NCI-H187 (cell line): ENCODE results near the gene SERAC1.
A peak's percentile ranks its signal among the peaks of the same experiment; 100 is the strongest.
"Not testable (repeated sequence)": the region's sequence is repeated elsewhere in the genome, so short reads cannot be mapped to it uniquely, and the experiment has no call there.

Experiments
- DNase-seq, 2 experiments: peaks; one replicate each; lab custom pipeline; 2025; lab: John Stamatoyannopoulos, UW

The SERAC1 gene

DNA sequence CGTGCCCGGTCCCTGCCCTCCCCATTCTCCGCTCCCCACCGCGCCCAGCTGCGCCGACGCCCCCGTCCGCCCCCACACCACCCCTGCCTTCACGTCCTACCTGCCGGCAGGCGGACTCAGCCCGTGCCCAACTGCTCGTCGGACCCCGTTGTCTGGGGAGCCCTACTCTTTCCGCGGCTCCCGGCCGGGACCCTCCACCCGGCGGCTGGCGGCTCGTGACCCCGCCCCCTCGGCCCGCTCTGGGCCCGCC is at the start of gene SERAC1:
Gene SERAC1, minus strand, starts transcription at position 223 of the 250 bp plus-strand sequence. CDS start 9,899 bp downstream, outside the sequence.
- DNase-seq: no peak

DNA sequence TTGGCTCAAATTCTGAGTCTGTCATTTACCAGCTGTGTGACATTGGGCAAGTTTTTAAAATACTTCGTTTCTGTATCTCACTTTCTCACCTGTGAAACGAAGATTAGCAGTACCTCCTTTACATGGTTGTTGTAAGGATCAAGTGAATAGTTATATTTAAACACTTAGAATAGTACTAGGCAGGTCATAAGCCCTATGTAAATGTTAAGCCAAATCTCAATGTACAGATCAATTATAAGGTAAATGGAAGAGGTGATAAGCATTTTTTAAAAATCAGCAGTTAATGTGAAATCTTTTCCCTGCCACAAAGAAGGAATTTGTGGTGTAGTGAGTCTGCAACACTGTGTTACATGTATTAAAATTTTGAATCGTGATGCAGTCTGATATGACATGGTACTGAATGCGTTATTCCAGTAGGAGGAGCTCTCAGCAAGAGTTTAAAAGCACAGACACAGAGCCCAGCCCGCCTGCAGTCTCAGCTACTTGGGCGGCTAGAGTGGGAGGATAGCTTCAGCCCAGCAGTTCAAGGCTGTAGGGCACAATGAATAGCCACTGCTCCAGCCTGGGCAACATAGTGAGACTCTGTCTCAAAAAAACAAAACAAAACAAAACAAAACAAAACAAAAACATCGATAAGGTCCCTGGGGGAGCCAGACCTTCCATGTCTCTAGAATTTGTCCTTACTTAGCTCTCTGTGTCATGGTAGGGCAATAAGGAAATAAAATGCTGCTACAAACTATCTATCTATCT is 46.0 kb upstream of the SERAC1 start:
- DNase-seq: peak; percentile 29 to 61

DNA sequence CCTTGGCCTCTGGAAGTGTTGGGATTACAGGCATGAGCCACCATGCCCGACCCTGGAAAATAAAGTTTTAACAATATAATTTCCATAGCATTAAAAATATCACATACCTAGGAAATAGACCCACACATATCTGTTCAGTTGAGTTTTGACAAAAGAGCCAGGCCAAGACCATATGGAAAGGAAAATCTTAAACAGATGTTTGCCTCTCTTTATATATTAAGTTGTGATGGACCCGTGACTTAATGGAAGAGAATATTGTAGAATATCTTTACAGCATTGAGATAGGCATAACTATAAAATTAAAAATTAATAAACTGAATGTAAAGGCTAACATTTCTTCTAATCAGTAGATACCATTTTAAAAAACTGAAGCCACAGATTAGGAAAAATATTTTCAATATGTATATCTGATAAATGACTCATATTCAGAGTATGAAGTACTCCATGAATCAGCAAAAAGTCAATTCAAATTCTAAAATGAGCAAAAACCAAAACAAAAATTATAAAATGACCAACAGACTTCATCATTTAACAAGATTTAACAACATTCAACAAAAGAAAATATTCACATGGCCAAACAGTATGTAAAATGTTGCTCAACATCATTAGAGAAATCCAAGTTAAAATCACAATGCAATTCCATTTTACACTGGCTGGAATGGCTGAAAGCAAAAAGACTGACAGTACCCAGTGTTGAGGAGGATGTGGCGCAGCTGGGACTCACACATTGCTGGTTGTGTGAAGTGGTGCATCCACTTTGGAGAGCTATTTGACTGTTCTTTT is 43.4 kb upstream of the SERAC1 start:
- DNase-seq: no peak

DNA sequence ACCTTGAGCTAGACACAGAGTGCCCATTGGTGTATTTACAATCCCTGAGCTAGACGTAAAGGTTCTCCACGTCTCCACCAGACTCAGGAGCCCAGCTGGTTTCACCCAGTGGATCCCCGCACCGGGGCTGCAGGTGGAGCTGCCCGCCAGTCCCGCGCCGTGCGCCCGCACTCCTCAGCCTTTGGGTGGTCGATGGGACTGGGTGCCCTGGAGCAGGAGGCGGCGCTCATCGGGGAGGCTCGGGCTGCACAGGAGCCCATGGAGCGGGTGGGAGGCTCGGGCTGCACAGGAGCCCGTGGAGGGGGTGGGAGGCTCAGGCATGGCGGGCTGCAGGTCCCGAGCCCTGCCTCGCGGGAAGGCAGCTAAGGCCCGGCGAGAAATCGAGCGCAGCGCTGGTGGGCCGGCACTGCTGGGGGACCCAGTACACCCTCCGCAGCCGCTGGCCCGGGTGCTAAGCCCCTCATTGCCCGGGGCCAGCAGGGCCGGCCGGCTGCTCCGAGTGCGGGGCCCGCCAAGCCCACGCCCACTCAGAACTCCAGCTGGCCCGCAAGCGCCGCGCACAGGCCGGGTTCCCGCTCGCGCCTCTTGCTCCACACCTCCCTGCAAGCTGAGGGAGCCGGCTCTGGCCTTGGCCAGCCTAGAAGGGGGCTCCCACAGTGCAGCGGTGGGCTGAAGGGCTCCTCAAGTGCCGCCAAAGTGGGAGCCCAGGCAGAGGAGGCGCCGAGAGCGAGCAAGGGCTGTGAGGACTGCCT is 41.7 kb upstream of the SERAC1 start:
- not testable (repeated sequence) for DNase-seq

DNA sequence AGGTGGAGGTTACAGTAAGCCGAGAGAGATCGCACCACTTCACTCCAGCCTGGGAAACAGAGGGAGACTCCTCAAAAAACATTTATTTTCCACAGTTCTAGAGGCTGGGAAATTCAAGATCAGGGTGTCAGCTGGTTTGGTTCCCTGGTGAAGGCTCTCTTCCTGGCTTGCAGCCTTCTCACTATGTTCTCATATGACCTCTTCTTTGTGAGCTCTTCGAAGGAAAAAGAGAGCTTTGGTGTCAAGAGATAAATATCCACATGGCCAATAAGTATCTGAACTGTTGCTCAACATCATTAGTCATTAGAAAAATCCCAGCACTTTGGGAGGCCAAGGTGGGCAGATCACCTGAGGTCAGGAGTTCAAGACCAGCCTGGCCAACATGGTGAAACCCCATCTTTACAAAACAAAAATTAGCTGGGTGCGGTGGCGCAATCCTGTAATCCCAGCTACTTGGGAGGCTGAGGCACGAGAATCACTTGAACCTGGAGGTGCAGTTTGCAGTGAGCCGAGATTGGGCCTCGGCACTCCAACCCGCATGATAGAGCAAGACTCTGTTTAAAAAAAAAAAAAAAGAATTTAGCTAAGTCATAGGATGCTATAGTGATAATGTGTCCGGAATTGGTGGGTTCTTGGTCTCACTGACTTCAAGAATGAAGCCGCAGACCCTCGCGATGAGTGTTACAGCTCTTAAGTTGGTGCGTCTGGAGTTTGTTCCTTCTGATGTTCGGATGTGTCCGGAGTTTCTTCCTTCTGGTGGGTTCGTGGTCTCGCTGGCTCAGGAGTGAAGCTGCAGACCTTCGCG is 40.4 kb upstream of the SERAC1 start:
- not testable (repeated sequence) for DNase-seq

DNA sequence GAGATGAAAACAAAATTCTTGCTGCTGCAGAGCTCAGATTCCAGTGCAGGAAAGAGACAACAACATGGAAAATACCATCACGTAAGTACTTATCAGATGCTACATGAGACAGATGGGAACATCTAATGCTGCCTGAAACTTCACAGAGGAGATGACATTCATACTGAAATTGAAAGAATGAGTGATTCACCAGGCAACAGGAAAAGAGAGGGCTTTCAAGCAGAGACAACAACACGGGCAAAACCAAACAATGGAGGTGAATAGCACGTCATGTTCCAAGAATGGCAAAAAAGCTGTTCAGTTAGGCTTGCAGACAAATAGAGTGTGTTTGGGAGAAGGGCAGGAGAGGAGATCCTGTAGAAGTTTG is 39.3 kb upstream of the SERAC1 start:
- no peak for DNase-seq

DNA sequence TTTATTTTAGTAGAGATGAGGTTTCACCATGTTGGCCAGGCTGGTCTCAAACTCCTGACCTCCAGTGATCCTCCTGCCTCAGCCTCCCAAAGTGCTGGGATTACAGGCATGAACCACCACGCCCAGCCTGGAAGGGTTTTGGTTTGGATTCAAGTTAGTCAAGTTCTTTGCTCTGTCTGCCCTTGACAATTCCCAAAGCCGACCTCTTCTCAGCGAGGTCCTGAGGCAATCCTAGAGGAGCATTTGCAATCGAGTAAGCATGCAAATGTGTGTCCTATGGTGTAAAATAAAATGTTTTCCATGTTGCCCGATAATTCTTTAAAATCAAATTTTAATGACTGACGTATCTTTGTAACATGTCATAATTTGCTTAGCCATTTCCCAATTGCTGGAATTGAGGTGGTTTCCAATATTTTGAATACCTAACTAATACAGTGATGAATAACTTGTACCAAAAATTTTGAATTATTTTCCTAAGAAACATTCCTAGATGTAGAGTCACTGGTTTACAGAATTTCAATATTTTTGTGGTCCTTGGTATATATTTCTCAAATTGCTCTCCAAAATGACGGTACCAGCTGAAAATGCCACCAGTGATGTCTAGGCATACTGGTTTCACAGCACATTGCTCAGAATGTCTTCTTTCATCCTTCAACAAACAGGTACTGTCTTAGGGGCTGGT is 38.8 kb upstream of the SERAC1 start:
- DNase-seq: no peak

DNA sequence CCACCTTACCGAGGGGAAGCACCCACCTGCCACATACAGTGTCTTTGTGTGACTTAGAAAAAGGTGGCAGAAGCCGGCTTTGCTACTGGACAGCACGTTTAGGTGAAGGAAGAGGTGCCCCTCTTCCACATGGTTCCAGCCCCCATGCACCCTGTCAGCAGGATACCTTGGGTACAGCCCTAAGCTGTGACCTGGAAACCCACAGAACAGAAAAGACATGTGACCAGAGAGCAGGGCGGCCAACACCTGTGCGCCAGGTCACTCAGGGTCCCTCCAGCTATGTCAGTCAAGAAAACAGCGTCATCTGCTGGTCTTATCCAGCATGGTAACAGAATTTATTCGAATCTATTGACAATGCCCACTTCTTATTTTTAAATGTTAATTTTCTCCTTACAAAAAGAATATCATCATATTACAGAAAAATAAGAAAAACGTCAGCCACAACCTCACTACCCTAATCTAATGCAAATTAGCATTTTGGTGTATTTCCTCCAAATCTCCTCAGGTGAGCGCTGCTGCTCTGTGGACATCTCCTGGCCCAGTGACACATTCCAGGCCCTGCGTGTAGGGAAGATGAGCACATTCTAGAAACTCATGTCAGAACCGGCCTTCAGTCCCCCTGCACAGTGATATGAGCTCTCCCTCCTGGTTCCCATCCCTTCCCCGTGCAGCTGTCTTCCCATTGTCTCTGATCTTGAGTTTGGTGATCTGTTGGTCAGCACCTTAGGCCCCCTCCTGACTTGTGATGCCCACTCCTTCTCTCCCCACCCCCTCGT is 37.3 kb upstream of the SERAC1 start:
- DNase-seq: no peak

DNA sequence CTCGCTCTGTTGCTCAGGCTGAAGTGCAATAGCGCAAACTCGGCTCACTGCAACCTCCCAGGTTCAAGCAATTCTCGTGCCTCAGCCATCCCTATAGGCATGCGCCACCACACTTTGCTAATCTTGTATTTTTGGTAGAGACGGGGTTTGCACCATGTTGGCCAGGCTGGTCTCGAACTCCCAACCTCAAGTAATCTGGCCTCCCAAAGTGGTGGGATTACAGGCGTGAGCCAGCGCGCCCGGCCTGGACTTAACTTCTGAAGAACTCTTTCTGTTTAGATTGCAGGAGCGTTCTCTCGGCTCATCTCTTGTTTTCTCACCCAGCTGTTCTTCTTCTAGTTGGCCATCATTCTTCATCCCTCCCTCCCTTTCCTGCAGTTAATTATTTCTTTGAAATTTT is 30.4 kb upstream of the SERAC1 start:
- no peak for DNase-seq

DNA sequence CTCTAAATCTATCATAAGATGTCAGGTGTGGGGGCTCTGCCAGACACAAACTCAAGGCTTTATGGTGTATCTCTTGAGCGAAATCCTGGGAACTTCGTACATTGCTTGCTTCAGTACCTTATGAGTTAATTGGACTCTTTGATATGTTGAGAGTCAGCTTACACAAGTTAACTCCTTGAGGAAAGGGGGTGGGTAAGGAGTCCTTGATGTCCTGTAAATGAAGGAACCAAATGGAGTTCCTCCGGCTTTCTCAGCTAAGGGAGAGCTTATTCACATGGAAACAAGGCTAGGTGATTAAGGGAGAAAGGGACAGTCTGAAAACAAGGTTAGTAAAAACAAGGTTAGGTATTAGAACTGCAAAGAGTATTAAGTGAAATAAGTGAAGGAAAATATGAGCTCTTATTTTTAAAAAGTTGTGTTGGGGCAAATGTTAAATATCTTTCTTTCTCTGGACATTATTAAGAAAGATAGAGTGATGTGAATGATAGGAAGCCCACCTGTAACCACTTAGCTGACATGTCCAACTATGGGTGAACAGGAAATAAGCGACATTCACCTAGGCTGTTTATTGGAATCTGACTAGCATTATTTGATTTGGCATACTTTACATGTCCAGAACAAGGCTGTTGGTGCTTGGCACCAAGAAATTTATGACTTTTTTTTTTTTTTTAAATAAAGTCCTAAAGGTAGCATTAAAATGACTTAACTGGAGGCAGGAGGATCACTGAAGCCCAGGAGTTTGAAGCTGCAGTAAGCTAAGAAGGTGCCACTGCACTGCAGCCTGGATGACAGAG is 26.6 kb upstream of the SERAC1 start:
- DNase-seq: no peak

DNA sequence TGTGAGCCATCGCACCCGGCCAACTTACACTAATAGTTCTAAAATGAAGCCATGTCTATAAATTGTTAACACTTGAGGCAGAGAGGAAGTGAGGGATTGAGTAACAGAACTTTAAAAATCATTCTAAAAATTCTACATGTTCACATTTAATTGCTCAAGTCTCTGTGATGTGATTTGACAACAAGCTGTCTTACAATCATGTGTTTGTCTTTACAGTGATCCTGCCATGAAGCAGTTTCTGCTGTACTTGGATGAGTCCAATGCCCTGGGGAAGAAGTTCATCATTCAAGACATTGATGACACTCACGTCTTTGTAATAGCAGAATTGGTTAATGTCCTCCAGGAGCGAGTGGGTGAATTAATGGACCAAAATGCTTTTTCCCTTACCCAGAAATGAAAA is 23.7 kb upstream of the SERAC1 start:
- DNase-seq: no peak

DNA sequence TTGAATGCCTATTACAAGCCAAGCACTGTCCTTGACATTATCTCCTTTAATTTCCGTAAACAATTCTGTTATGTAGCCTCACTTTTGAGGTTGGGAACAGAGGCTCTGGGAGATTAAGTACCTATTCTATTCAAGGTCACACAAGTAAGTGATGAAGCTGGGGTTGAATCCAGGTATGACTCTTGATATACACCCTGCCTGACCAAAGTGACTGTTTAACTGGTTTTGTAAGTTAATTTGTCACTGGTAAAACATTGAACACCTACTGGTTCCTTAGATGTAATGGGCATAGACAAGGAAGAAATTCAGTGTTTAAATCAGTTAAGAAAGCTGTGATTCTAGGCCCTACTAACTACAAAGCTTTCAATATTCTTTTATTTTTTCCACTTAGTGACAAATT is 23.0 kb upstream of the SERAC1 start:
- DNase-seq: no peak

DNA sequence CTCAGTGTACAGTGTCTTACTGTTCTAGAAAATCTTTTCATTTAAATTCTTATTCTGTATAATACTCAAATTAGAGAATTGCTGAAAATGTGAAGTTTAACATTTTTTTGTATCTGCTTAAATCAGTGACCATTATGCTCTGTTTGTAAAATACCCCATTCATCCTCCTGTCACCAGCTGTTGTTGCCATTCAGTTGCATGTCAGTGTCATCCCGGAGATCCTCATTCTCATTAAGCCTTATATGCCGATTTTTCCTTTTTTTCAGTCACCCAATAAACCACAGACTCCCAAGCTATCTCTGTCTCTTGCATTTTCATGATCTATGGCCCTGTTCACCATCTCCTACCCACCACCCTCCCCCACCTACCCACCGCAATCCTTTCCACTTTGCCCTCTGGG is 20.5 kb upstream of the SERAC1 start:
- no peak for DNase-seq

DNA sequence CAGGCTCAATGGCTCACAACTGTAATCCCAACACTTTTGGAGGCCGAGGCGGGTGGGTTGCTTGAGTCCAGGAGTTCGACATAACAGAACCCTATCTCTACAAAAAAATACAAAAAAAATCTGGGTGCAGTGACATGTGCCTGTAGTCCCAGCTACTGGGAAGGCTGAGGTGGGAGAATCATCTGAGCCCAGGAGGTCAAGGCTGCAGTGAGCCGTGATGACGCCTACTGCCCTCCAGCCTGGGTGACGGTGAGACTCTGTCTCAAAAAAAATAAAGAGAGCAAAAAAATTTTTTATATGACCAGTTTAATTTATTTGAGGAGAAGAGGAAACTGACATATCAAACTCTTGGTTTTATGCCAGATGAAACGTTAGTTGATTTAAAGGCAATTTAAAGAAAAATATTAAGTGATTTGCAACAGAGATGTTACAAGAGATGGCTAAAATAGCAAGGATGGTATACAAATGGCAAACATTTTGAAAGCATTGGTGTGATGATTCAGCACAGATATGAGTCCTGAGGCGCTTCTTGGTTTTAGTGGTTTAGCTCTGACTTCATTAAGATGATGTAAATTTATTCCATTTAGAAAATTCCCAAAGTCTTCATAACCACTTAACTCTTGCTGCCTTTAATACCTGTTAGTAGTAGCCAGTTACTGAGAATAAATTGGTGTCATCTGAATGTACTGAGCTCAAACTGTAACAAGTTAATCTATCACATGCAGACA is 17.8 kb upstream of the SERAC1 start:
- no peak for DNase-seq

DNA sequence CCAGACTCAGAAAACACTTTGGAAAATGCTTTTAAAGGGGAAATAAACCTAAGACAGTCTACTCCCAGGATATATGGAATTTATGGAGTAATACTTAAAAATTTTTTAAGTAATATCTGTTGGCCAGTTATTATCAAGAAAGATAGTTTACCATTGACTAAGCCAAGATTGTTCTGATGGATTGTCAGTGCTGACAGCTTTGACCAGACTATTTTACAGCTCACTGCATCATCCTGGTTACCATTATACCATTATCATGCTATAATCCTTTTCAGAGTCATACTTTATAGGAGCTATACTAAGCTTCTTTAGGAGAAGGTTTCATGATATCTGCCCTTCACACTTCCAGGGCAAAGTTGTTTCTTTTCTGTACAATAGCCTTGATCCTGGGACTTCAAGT is 16.5 kb upstream of the SERAC1 start:
- DNase-seq: no peak

DNA sequence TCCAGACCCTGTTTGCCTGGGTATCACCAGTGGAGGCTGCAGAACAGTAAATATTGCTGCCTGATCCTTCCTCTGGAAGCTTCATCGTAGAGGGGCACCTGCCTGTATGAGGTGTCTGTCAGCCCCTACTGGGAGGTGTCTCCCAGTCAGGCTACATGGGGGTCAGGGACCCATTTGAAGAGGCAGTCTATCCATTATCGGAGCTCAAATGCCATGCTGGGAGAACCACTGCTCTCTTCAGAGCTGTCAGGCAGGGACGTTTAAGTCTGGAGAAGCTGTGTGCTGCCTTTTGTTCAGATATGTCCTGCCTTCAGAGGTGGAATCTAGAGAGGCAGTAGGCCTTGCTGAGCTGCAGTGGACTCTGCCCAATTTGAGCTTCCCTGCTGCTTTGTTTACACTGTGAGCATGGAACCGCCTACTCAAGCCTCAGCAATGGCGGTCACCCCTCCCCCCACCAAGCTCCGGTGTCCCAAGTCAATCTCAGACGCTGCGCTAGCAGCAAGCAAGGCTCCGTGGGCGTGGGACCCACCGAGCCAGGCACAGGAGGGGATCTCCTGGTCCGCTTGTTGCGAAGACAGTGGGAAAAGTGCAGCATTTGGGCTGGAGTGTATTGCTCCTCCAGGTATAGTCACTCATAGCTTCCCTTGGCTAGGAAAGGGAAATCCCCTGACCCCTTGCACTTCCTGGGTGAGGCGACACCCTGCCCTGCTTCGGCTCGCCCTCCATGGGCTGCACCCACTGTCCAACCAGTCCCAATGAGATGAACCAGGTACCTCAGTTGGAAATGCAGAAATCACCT is 15.3 kb upstream of the SERAC1 start:
- DNase-seq: not testable (repeated sequence)

DNA sequence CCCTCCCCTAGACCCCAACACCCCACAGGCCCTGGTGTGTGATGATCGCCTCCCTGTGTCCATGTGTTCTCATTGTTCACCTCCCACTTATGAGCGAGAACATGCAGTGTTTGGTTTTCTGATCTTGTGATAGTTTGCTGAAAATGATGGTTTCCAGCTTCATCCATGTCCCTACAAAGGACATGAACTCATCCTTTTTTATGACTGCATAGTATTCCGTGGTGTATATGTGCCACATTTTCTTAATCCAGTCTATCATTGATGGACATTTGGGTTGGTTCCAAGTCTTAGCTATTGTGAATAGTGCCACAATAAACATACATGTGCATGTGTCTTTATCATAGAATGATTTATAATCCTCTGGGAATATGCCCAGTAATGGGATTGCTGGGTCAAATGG is 9.7 kb upstream of the SERAC1 start:
- DNase-seq: not testable (repeated sequence)

DNA sequence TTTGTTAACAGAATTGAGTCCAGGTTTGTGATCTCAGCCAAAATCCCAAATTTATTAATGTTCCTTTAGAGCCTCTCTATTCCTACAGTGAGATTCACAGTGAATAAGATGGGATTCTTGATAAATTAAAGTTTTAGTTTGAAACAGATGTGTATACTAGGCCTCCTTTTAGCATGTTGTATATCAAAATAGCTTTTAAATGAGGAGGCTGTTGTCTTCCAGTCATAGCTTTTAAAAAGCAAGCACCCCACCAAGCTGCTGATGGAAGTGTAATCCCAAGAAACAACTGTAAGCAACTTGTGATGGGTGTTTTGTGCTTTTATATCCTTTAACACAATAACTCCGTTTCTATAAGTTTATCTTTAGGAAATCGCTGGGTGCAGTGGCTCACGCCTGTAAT is 7.0 kb upstream of the SERAC1 start:
- no peak for DNase-seq

DNA sequence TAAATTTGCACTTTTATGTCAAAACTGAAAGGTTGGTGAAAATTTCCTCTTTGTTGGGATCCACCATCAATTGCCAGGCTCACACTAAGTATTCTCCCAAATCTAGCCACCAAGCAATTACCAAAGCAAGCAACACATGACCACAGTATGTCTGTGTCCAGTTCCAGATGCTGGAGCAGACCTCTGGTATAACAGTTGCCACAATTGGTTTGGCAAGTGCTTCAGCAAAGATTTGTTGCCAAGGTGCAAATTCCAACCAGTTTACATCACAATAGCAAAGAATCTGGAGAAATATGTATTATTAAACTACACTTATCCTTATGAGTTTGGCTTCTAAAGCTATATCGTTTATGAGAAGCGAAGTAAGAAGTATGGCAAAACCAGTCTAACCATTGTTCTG is 6.5 kb upstream of the SERAC1 start:
- DNase-seq: no peak
